ENCODE results near the gene ARID3A. TPM values are rescaled to one million over a fixed set of nuclear protein-coding genes. Genes with fewer than 3 reads are reported as not detected.

The ARID3A gene
- total RNA-seq, 4 donors from 2014 or later = 2.8 to 11.0 (median 4.9) TPM

GRCh38 chr19:885536-886224 lies 40.2 kb upstream of the ARID3A start:
- no peak for DNase-seq
- Histone ChIP-seq H3K4me1 (no peaks in the 10 kb centered on the region), H3K27ac (no peak overlapping the region), H3K4me3 (no peak overlapping the region), H3K9me3 (no peaks in the 10 kb centered on the region), H3K36me3 (peaks cover 0 to 86% (median 0%) of the 10 kb centered on the region in 3 donors), H3K27me3 (no peaks in the 10 kb centered on the region)
- TF ChIP-seq, protein P1, sequence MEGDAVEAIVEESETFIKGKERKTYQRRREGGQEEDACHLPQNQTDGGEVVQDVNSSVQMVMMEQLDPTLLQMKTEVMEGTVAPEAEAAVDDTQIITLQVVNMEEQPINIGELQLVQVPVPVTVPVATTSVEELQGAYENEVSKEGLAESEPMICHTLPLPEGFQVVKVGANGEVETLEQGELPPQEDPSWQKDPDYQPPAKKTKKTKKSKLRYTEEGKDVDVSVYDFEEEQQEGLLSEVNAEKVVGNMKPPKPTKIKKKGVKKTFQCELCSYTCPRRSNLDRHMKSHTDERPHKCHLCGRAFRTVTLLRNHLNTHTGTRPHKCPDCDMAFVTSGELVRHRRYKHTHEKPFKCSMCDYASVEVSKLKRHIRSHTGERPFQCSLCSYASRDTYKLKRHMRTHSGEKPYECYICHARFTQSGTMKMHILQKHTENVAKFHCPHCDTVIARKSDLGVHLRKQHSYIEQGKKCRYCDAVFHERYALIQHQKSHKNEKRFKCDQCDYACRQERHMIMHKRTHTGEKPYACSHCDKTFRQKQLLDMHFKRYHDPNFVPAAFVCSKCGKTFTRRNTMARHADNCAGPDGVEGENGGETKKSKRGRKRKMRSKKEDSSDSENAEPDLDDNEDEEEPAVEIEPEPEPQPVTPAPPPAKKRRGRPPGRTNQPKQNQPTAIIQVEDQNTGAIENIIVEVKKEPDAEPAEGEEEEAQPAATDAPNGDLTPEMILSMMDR (IDR thresholded peaks at IDR 0.05) = no peak
- no peak for TF ChIP-seq POLR2A (IDR thresholded peaks at IDR 0.05)

DNA sequence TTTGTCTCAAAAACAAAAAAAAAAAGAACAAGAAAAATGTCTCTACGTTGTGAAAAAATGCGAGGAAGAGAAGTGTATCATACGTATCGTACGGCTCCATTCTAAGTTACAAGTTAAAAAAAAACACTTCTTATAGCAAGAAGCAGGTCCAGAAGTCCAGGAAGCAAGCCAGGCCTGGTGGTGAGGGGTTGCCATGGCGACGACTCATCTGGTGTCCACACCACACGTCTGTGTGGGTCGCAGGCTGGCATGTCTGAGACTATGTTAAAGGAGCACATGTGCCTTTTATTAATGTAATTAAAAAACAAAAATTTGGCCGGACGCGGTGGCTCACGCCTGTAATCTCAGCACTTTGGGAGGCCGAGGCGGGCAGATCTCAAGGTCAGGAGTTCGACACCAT lies 38.8 kb upstream of the ARID3A start:
- Histone ChIP-seq H3K4me3 (no peak overlapping the region), H3K36me3 (peaks cover 0 to 78% (median 0%) of the 10 kb centered on the region in 3 donors), H3K27me3 (no peaks in the 10 kb centered on the region), H3K9me3 (no peaks in the 10 kb centered on the region), H3K27ac (no peak overlapping the region), H3K4me1 (peaks cover 0 to 10% (median 3%) of the 10 kb centered on the region in 4 donors)
- TF ChIP-seq, protein P1 (IDR thresholded peaks at IDR 0.05) = no peak
- DNase-seq = no peak

DNA sequence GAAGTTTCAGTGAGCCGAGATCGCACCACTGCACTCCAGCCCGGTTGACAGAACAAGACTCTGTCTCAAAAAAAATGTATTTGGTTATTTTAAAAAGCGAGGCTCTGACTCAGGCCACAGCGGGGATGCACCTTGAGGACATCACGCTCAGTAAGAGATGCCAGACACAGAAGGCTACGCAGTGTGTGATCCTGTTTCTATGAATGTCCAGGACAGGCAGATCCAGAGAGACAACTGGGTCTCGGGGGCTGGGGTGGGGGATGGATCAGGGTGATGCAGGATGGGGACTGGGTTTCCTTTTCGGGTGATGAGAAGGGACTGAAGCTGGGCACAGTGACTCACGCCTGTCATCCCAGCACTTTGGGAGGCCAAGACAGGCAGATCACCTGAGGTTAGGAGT lies 38.2 kb upstream of the ARID3A start:
- peaks cover 0 to 12% (median 5%) of the 10 kb centered on the region in 4 donors for H3K4me1 ChIP-seq
- no peaks in the 10 kb centered on the region for H3K9me3 ChIP-seq
- H3K27ac ChIP-seq = no peak overlapping the region
- TF ChIP-seq, protein P1 (IDR thresholded peaks at IDR 0.05) = no peak
- no peak for TF ChIP-seq POLR2A (IDR thresholded peaks at IDR 0.05)
- H3K27me3 ChIP-seq = no peaks in the 10 kb centered on the region
- H3K36me3 ChIP-seq = peaks cover 0 to 73% (median 0%) of the 10 kb centered on the region in 3 donors
- no peak overlapping the region for H3K4me3 ChIP-seq
- no peak for DNase-seq

DNA sequence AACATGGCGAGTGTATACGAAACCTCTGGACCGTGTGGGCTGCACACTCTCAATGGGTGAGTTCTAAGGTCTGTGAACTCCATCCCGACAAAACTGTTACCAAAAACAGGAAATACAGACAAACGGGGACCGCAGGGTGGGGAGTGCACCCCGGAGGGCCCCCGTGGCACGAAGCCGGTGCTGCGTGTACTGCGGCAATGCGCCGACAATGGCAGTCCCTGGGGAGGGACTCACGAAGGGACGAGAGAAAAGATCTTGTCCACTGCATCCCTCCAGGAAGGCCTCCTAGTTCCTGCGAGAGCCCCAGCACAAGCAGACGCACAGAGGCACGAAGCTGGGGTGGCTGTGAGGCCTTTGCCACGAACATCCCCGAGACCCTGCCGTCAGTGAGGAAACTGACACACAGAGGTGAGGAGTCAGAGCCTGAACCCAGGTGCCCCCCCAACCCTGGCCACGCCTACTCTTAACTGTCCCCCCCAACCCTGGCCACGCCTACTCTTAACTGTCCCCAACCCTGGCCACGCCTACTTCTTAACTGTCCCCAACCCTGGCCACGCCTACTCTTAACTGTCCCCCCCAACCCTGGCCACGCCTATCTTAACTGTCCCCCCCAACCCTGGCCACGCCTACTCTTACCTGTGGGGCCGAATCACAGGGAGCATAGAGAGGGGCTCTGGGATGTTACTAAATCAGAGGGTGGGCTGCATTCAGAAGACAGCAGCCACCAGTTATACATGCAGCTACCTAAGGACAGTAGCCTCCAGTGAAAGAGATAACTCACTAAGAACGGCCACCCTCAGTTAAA lies 37.1 kb upstream of the ARID3A start:
- H3K27me3 ChIP-seq = no peaks in the 10 kb centered on the region
- peaks cover 0 to 12% (median 5%) of the 10 kb centered on the region in 4 donors for H3K4me1 ChIP-seq
- peaks cover 0 to 62% (median 0%) of the 10 kb centered on the region in 3 donors for H3K36me3 ChIP-seq
- TF ChIP-seq, protein P1 (IDR thresholded peaks at IDR 0.05) = no peak
- TF ChIP-seq POLR2A (IDR thresholded peaks at IDR 0.05) = no peak
- H3K4me3 ChIP-seq = no peak overlapping the region
- no peaks in the 10 kb centered on the region for H3K9me3 ChIP-seq
- no peak overlapping the region for H3K27ac ChIP-seq
- DNase-seq = no peak

GRCh38 chr19:889662-890295 lies 36.1 kb upstream of the ARID3A start:
- no peak for DNase-seq
- peaks cover 0 to 12% (median 5%) of the 10 kb centered on the region in 4 donors for H3K4me1 ChIP-seq
- TF ChIP-seq, protein P1 (IDR thresholded peaks at IDR 0.05) = no peak
- TF ChIP-seq POLR2A (IDR thresholded peaks at IDR 0.05) = no peak
- peaks cover 0 to 54% (median 0%) of the 10 kb centered on the region in 3 donors for H3K36me3 ChIP-seq
- no peaks in the 10 kb centered on the region for H3K9me3 ChIP-seq
- no peak overlapping the region for H3K4me3 ChIP-seq
- no peaks in the 10 kb centered on the region for H3K27me3 ChIP-seq
- H3K27ac ChIP-seq = no peak overlapping the region

Data from Peyer's patch (tissue), 4 donors.